GM13977 (cell line): ENCODE data around the gene EPHB1.

Experiments
- DNase-seq: peaks from one replicate; pipeline ENCODE4 v3.0.0; 2012; ENCODE audit warnings: low spot score
- in situ Hi-C: fragments of 300-500 bp; cut with MboI; formaldehyde crosslinking; loops from one replicate; pipeline ENCODE4 v1.12.0; 2022; ENCODE audit warnings: low sequenced_read_pairs, low pct_unique_long_range_greater_than_20kb, mixed read lengths, inconsistent platforms; ENCODE audit not compliant: unreplicated experiment
- TF ChIP-seq, protein P1 (sequence below): IDR thresholded peaks from 2 replicates; pipeline ENCODE4 v1.5.1; 2012; ENCODE audit warnings: mild to moderate bottlenecking, control low read depth; ENCODE audit not compliant: insufficient read depth; ENCODE audit errors: extremely low read depth, missing control alignments

EPHB1 gene

GRCh38 chr3:135090020-135090717 is 295.1 kb downstream of the EPHB1 start:
- in situ Hi-C loops, result no loop called here
- TF ChIP-seq, protein P1, sequence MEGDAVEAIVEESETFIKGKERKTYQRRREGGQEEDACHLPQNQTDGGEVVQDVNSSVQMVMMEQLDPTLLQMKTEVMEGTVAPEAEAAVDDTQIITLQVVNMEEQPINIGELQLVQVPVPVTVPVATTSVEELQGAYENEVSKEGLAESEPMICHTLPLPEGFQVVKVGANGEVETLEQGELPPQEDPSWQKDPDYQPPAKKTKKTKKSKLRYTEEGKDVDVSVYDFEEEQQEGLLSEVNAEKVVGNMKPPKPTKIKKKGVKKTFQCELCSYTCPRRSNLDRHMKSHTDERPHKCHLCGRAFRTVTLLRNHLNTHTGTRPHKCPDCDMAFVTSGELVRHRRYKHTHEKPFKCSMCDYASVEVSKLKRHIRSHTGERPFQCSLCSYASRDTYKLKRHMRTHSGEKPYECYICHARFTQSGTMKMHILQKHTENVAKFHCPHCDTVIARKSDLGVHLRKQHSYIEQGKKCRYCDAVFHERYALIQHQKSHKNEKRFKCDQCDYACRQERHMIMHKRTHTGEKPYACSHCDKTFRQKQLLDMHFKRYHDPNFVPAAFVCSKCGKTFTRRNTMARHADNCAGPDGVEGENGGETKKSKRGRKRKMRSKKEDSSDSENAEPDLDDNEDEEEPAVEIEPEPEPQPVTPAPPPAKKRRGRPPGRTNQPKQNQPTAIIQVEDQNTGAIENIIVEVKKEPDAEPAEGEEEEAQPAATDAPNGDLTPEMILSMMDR, result no peak

DNA sequence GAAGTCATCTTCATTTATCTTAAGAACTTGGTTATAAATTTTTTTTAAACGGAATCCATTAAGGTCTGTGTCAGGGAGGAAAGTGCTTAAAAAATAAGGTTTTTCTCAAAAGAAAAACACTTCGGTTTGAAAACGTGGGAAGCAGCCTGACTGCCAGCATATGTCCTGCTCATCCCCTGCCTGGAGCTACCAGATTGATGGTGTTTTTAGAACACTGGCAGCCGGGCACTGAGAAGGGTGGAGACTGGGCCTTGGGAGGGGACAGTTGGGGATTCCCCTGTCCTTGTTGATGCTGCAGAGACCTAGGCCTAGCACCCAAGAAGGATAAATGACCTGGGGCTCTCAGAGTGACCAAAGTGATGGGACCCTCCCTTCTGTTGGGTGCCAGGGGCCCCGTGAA is 296.9 kb downstream of the EPHB1 start:
- TF ChIP-seq, protein P1, result no peak
- DNase-seq, result no peak
- in situ Hi-C loops, result no loop called here

More at GRCh38 chr3:135090020-135090717, 295.1 kb downstream of the EPHB1 start:
- DNase-seq, result no peak

DNA sequence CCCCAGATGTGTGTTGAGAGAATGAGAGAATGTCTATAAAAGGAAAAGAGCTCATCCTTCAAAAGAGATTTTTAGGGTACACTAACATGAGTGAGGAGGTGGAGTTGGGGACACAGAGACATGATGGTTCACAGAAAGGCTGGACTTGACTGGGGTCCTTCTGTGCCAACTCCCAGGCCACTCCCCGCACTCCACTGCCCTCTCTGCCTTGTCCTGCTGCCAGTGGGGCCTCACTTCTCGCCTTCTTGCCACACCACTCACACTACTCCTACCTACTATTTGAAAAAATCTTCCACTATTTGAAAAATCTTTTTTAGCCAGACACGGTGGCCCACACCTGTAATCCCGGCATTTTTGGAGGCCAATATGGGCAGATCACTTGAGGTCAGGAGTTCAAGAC is 298.1 kb downstream of the EPHB1 start:
- TF ChIP-seq, protein P1, result no peak
- no peak for DNase-seq
- in situ Hi-C loops, result no loop called here

- TF ChIP-seq, protein P1, result no peak
- in situ Hi-C loops, result no loop called here
- DNase-seq, result no peak
Measured at GRCh38 chr3:135097276-135097946, 302.4 kb downstream of the EPHB1 start.

GRCh38 chr3:135099734-135100355 is 304.8 kb downstream of the EPHB1 start:
- DNase-seq, result no peak

DNA sequence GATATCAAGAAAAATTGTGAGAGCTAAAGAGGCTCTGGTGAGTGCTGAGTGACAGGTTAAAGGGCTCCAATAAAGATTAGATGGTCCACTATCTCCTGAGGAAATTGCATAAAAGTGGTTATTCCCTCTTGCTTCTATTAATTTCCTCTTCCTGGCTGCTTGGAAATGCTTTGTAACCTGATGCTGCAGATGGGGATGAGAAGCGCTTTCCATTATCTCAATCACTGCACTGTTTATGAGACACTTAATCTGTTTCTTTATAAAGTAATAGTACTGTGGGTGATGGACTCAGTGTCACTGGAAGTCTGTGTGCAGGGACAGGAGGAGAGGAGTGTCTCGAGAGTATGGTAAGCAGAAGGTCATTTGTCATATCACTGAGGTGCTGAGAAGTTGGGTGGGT is 305.3 kb downstream of the EPHB1 start:
- DNase-seq, result no peak
- in situ Hi-C loops, result no loop called here

More at GRCh38 chr3:135099734-135100355, 304.8 kb downstream of the EPHB1 start:
- in situ Hi-C loops, result no loop called here
- TF ChIP-seq, protein P1, result no peak

More for the DNA sequence above, 305.3 kb downstream of the EPHB1 start:
- TF ChIP-seq, protein P1, result no peak
